K562 (cell line): Measurements from ENCODE around the gene HSD17B8. TPM values are rescaled to one million over a fixed set of nuclear protein-coding genes. Genes with fewer than 3 reads are reported as not detected.
A peak's percentile ranks its signal among the peaks of the same experiment; 100 is the strongest.

Source experiments
- CC2D1A ChIP-seq: fragments of 450-650 bp; IDR thresholded peaks from 2 replicates; pipeline ENCODE4 v1.6.1; 2017; ENCODE audit warnings: mild to moderate bottlenecking
- EHMT2 ChIP-seq: fragments of 450-650 bp; IDR thresholded peaks from 2 replicates; pipeline ENCODE4 v1.6.1; 2018; ENCODE audit warnings: antibody characterized with exemption
- GMEB1 ChIP-seq: fragments of 250-450 bp; sonication (Bioruptor Pico); IDR thresholded peaks from 2 replicates; pipeline ENCODE4 v1.4.0; 2020; ENCODE audit warnings: mild to moderate bottlenecking
- ILK ChIP-seq: fragments of 450-650 bp; IDR thresholded peaks from 2 replicates; pipeline ENCODE4 v1.6.1; 2016; ENCODE audit warnings: missing genetic modification characterization, low read depth, mild to moderate bottlenecking, missing compliant biosample characterization, moderate library complexity, borderline replicate concordance
- JUN ChIP-seq, 2 experiments: sonication (generic) in 1 of 2; formaldehyde crosslinking in 1 of 2; IDR thresholded peaks; 2 replicates each; pipeline versions ENCODE4 v1.6.1 to v1.8.0; 2012 to 2022; ENCODE audit warnings: borderline replicate concordance in 2 of 2, mild to moderate bottlenecking in 2 of 2, improper control_type of control experiment in 1 of 2, low read depth in 1 of 2, low read length in 1 of 2, missing genetic modification reagents in 1 of 2
- MTF1 ChIP-seq: fragments of 250-450 bp; sonication (Bioruptor Pico); IDR thresholded peaks from 2 replicates; pipeline ENCODE4 v1.9.0; 2021; ENCODE audit warnings: moderate library complexity, mild to moderate bottlenecking, inconsistent platforms, borderline replicate concordance
- NFATC3 ChIP-seq: fragments of 450-650 bp; IDR thresholded peaks from 2 replicates; pipeline ENCODE4 v1.6.1; 2017; ENCODE audit warnings: mild to moderate bottlenecking
- STAT5B ChIP-seq: fragments of 250-450 bp; sonication (Bioruptor Pico); IDR thresholded peaks from 2 replicates; pipeline ENCODE4 v1.8.0; 2021; ENCODE audit warnings: mild to moderate bottlenecking, inconsistent platforms
- WHSC1 ChIP-seq: IDR thresholded peaks from one replicate; pipeline ENCODE4 v1.6.1; 2012; ENCODE audit warnings: low read length, control low read depth, inconsistent platforms
- ZNF197 ChIP-seq: fragments of 200-800 bp; sonication (Bioruptor generic); IDR thresholded peaks from 2 replicates; pipeline ENCODE4 v1.6.1; 2016; ENCODE audit warnings: low read depth, missing genetic modification characterization, missing compliant biosample characterization
- polyA plus RNA-seq, 8 experiments: library from polyadenylated mRNA; depleted of rRNA in 4 of 8; stranded (reverse) in 5 of 8; unstranded in 3 of 8; fragments of >200 nt; fragmentation: Nextera tagmentation in 2 of 8; fragmentation: Illumina TruSeq in 1 of 8; extraction: Ambion mirVana in 2 of 8; extraction: Trizol in 1 of 8; gene quantifications; 2 replicates each; pipeline versions ENCODE4 v1.2.1 to v1.2.3, GENCODE V29; 2011 to 2014; ENCODE audit warnings: inconsistent platforms in 1 of 8, missing spikeins in 1 of 8
- total RNA-seq, 7 experiments: library from RNA; depleted of rRNA in 6 of 7; stranded (reverse); fragments of >200 nt in 6 of 7; fragmentation: Illumina TruSeq in 2 of 7; extraction: Trizol in 2 of 7; gene quantifications; 2 replicates each; pipeline versions ENCODE4 v1.2.1 to v1.2.3, GENCODE V29; 2011 to 2021; ENCODE audit warnings: low replicate concordance in 1 of 7
- TF ChIP-seq, protein P1 (sequence below): fragments of 450-650 bp; IDR thresholded peaks from 2 replicates; pipeline ENCODE4 v1.6.1; 2016; ENCODE audit warnings: mild to moderate bottlenecking, moderate library complexity
- TF ChIP-seq, protein P2 (sequence below): fragments of 450-650 bp; formaldehyde crosslinking; IDR thresholded peaks from 2 replicates; pipeline ENCODE4 v1.4.0; 2022; ENCODE audit warnings: missing genetic modification characterization

The HSD17B8 gene
- total and polyA plus RNA-seq, 9 of the 15 experiments (the other 6 are each of a cell fraction or from before 2014, with no cell fraction given), result 3.7 to 35.2 (median 14.2) TPM

DNA sequence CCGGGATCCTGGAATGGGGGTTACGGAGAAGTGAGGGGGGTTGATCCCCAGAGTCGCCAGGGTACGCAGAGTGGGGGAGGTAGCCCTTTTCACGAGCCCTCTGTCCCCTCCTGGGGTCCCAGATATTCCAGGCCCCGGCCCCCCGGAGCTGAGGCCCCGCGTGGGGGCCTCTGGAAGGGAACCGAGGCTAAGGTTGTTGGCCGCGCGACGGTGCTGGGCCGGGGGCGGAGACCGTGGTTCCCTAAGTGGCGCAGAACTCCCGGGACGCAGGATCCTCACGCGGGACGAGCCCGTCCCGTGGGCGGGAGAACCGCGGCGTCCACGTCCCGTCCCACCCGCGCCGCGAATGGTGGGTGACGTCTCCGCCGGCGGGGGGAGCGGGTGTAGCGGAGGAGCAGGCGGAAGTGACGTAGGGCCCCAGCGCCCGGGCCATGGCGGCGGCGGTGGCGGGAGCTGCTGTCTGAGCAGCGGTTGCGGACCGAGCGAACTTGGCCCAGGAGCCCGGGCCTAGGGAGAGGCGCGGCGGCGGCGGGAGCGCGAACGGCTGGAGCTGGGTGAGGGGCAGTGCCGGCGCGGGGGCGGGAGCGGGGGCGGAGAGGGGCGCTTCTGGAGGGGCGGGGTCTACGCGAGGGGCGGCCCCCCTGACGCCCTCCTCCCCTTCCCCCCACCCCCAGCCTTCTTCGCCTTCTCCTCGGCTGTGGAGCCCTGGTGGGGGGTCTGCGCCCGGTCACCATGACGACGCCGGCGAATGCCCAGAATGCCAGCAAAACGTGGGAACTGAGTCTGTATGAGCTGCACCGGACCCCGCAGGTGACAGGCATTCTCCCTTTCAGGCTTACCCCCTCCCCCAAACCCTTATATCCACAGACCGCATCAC, 3.9 kb downstream of the HSD17B8 start, which contains the start of gene RING1 (continued):
- TF ChIP-seq GMEB1 (peak; percentile 88), STAT5B (CRISPR knock-in tag) (no peak), EHMT2 (no peak), WHSC1 (no peak), ZNF197 (CRISPR knock-in tag) (peak; percentile 60; the same call in 1 of the 2 replicates), MTF1 (CRISPR knock-in tag) (no peak), CC2D1A (peak; percentile 76; the same call in 1 of the 2 replicates), JUN (IDR thresholded peaks at IDR 0.05; ENCODE audit: borderline replicate concordance, low read depth, low read length) (0 out of 2 replicates have a peak, but pooled peaks have one; percentile 59), JUN (CRISPR knock-in tag; IDR thresholded peaks at IDR 0.05; ENCODE audit: borderline replicate concordance) (0 out of 2 replicates have a peak, but pooled peaks have one; percentile 16), ILK (no peak), NFATC3 (no peak)
- TF ChIP-seq, protein P1, sequence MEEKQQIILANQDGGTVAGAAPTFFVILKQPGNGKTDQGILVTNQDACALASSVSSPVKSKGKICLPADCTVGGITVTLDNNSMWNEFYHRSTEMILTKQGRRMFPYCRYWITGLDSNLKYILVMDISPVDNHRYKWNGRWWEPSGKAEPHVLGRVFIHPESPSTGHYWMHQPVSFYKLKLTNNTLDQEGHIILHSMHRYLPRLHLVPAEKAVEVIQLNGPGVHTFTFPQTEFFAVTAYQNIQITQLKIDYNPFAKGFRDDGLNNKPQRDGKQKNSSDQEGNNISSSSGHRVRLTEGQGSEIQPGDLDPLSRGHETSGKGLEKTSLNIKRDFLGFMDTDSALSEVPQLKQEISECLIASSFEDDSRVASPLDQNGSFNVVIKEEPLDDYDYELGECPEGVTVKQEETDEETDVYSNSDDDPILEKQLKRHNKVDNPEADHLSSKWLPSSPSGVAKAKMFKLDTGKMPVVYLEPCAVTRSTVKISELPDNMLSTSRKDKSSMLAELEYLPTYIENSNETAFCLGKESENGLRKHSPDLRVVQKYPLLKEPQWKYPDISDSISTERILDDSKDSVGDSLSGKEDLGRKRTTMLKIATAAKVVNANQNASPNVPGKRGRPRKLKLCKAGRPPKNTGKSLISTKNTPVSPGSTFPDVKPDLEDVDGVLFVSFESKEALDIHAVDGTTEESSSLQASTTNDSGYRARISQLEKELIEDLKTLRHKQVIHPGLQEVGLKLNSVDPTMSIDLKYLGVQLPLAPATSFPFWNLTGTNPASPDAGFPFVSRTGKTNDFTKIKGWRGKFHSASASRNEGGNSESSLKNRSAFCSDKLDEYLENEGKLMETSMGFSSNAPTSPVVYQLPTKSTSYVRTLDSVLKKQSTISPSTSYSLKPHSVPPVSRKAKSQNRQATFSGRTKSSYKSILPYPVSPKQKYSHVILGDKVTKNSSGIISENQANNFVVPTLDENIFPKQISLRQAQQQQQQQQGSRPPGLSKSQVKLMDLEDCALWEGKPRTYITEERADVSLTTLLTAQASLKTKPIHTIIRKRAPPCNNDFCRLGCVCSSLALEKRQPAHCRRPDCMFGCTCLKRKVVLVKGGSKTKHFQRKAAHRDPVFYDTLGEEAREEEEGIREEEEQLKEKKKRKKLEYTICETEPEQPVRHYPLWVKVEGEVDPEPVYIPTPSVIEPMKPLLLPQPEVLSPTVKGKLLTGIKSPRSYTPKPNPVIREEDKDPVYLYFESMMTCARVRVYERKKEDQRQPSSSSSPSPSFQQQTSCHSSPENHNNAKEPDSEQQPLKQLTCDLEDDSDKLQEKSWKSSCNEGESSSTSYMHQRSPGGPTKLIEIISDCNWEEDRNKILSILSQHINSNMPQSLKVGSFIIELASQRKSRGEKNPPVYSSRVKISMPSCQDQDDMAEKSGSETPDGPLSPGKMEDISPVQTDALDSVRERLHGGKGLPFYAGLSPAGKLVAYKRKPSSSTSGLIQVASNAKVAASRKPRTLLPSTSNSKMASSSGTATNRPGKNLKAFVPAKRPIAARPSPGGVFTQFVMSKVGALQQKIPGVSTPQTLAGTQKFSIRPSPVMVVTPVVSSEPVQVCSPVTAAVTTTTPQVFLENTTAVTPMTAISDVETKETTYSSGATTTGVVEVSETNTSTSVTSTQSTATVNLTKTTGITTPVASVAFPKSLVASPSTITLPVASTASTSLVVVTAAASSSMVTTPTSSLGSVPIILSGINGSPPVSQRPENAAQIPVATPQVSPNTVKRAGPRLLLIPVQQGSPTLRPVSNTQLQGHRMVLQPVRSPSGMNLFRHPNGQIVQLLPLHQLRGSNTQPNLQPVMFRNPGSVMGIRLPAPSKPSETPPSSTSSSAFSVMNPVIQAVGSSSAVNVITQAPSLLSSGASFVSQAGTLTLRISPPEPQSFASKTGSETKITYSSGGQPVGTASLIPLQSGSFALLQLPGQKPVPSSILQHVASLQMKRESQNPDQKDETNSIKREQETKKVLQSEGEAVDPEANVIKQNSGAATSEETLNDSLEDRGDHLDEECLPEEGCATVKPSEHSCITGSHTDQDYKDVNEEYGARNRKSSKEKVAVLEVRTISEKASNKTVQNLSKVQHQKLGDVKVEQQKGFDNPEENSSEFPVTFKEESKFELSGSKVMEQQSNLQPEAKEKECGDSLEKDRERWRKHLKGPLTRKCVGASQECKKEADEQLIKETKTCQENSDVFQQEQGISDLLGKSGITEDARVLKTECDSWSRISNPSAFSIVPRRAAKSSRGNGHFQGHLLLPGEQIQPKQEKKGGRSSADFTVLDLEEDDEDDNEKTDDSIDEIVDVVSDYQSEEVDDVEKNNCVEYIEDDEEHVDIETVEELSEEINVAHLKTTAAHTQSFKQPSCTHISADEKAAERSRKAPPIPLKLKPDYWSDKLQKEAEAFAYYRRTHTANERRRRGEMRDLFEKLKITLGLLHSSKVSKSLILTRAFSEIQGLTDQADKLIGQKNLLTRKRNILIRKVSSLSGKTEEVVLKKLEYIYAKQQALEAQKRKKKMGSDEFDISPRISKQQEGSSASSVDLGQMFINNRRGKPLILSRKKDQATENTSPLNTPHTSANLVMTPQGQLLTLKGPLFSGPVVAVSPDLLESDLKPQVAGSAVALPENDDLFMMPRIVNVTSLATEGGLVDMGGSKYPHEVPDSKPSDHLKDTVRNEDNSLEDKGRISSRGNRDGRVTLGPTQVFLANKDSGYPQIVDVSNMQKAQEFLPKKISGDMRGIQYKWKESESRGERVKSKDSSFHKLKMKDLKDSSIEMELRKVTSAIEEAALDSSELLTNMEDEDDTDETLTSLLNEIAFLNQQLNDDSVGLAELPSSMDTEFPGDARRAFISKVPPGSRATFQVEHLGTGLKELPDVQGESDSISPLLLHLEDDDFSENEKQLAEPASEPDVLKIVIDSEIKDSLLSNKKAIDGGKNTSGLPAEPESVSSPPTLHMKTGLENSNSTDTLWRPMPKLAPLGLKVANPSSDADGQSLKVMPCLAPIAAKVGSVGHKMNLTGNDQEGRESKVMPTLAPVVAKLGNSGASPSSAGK, result no peak
- TF ChIP-seq, protein P2, sequence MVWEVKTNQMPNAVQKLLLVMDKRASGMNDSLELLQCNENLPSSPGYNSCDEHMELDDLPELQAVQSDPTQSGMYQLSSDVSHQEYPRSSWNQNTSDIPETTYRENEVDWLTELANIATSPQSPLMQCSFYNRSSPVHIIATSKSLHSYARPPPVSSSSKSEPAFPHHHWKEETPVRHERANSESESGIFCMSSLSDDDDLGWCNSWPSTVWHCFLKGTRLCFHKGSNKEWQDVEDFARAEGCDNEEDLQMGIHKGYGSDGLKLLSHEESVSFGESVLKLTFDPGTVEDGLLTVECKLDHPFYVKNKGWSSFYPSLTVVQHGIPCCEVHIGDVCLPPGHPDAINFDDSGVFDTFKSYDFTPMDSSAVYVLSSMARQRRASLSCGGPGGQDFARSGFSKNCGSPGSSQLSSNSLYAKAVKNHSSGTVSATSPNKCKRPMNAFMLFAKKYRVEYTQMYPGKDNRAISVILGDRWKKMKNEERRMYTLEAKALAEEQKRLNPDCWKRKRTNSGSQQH (CRISPR knock-in tag), result no peak
